WERI-Rb-1 (cell line): ENCODE results near the gene GUK1.
A peak's percentile ranks its signal among the peaks of the same experiment; 100 is the strongest.

Experiments used
- DNase-seq: peaks from one replicate; pipeline ENCODE4 v3.0.0-alpha.2; 2020
- H3K27ac ChIP-seq: fragments of 250-450 bp; sonication (Bioruptor Pico); 2 replicates; pipeline ENCODE4 v1.5.1; 2020; ENCODE audit warnings: mild to moderate bottlenecking, moderate library complexity
- H3K27me3 ChIP-seq: fragments of 250-450 bp; sonication (Bioruptor Pico); 2 replicates; pipeline ENCODE4 v1.5.1; 2021; ENCODE audit warnings: mild to moderate bottlenecking, low read depth, moderate library complexity; ENCODE audit not compliant: insufficient read depth, severe bottlenecking
- H3K36me3 ChIP-seq: fragments of 250-450 bp; sonication (Bioruptor Pico); 2 replicates; pipeline ENCODE4 v1.5.1; 2020; ENCODE audit warnings: mild to moderate bottlenecking, moderate library complexity
- H3K4me3 ChIP-seq: 2 replicates; pipeline ENCODE4 v1.5.1; 2011; ENCODE audit warnings: low read depth, mild to moderate bottlenecking, control low read depth, low read length
- H3K9me3 ChIP-seq: fragments of 250-450 bp; sonication (Bioruptor Pico); 2 replicates; pipeline ENCODE4 v1.5.1; 2021; ENCODE audit warnings: mild to moderate bottlenecking, moderate library complexity; ENCODE audit not compliant: severe bottlenecking
- TF ChIP-seq, protein P1 (sequence below): IDR thresholded peaks from 2 replicates; pipeline ENCODE4 v1.5.1; 2011; ENCODE audit warnings: low read depth, mild to moderate bottlenecking, control low read depth, inconsistent platforms, low read length

Gene GUK1

DNA sequence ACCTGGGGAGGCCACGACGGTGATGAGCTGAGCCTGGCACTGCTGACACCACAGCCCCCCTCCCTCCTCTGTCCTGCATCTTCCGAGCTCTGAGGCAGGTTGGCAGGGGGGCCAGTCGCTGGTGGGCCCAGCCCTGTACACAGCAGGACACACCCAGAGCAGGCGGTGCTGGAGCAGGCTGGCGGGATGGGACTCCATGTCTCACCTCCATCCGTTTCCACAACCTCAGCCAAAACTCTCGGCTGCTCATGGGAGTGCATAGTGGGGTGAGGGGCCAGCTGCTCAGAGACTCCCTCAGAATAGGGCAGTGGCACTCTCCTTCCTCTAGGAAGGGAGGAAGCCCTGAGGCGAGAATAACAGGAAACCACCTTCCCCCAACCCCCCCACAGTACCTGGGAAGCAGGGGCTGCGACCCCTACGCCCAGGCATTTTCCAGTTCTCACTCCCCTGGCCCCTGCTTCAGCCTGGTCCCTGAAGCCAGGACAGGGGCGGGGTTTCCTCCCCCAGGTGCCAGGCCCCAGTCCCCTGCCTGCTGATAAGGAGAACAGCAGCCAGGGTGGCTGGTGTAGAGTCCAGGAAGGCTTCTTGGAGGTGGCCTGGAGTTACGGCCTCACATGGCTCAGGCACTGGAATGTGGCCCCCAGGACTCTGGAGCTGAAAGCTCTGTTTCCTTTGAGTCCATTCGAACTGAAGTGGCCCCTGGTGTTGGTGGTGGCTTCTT, 22.4 kb downstream of the GUK1 start:
- Histone ChIP-seq H3K9me3 (no peaks in the 10 kb centered on the region), H3K27ac (peak overlapping the region; percentile 95), H3K27me3 (no peaks in the 10 kb centered on the region), H3K36me3 (no peaks in the 10 kb centered on the region), H3K4me3 (peak overlapping the region; percentile 25)
- TF ChIP-seq, protein P1, sequence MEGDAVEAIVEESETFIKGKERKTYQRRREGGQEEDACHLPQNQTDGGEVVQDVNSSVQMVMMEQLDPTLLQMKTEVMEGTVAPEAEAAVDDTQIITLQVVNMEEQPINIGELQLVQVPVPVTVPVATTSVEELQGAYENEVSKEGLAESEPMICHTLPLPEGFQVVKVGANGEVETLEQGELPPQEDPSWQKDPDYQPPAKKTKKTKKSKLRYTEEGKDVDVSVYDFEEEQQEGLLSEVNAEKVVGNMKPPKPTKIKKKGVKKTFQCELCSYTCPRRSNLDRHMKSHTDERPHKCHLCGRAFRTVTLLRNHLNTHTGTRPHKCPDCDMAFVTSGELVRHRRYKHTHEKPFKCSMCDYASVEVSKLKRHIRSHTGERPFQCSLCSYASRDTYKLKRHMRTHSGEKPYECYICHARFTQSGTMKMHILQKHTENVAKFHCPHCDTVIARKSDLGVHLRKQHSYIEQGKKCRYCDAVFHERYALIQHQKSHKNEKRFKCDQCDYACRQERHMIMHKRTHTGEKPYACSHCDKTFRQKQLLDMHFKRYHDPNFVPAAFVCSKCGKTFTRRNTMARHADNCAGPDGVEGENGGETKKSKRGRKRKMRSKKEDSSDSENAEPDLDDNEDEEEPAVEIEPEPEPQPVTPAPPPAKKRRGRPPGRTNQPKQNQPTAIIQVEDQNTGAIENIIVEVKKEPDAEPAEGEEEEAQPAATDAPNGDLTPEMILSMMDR: no peak
- DNase-seq: peak; percentile 35

DNA sequence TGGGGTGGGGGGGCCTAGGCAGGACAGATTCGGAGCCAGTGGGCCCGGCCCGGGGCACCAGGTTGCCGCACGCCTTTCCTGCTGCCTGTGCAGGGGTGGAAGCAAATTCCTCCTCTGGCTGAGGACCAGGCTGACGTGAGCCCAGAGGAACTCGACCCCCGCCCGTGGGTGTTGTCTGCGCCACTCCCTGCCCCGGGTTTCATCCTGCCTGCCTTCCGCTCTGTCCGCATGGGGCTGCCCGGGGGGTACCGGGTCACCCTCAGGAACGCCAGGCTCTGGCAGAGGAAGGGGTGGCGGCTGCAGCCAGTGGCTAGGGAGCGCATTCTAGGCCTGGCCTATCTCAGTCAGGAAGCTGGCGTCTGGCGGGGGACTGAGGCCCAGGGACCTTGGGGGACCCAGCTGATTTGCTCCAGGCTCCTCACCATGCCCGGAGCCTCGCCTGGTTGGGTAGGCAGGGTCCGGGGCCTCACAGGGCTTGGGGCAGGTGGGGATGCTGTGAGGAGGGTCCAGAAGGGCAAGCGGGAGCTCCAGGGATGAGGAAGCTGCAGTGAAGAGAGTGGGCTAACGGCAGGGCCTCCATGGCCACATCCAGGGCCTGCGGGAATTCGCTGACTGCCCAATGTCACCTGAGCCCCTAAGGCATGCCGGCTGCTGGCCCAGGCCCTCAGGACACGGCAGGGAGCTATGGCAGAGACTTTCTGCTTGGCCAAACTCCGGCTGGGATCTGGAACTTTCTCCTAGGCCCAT, 23.1 kb downstream of the GUK1 start:
- peak overlapping the region; percentile 95 for H3K27ac ChIP-seq
- no peaks in the 10 kb centered on the region for H3K9me3 ChIP-seq
- no peak for DNase-seq
- H3K36me3 ChIP-seq: no peaks in the 10 kb centered on the region
- TF ChIP-seq, protein P1: no peak
- H3K27me3 ChIP-seq: no peaks in the 10 kb centered on the region
- H3K4me3 ChIP-seq: no peak overlapping the region

DNA sequence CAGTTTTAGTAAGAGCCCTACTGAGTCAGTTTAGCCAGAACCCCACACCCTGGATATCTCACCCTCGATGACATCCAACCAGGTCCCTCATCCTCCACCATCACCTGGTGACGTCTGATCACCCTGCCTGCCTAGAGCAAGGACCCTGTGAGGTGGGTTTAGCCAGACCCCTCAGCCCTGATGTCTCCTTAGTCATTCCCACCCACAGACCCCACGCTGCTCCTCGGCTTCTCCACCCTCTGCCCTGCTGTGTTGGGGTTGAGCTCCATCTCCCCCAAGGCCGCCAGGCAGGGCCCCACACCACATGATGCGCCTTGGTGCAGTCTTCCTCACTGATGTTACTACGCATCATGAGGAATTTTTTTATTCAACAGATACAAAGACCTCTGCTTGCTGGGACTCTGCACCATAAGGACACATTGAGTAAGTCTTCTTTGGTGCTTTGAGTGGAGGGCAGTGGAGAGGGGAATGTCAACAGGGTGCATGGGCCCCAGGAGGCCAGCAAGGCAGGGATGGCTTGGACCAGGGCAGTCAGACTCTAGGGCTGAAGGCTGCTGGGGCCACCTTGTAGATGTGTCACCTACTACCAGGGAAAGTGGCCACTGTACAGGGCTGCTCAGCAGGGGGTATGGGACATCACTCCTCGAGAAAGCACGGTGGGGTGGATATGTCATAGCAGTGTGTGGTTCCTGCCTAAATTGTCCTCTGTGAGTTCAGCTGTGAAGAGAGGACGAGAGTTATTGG, 23.9 kb downstream of the GUK1 start:
- no peaks in the 10 kb centered on the region for H3K27me3 ChIP-seq
- peak overlapping the region; percentile 39 for H3K27ac ChIP-seq
- no peak overlapping the region for H3K4me3 ChIP-seq
- H3K36me3 ChIP-seq: no peaks in the 10 kb centered on the region
- H3K9me3 ChIP-seq: no peaks in the 10 kb centered on the region
- TF ChIP-seq, protein P1: no peak
- no peak for DNase-seq

DNA sequence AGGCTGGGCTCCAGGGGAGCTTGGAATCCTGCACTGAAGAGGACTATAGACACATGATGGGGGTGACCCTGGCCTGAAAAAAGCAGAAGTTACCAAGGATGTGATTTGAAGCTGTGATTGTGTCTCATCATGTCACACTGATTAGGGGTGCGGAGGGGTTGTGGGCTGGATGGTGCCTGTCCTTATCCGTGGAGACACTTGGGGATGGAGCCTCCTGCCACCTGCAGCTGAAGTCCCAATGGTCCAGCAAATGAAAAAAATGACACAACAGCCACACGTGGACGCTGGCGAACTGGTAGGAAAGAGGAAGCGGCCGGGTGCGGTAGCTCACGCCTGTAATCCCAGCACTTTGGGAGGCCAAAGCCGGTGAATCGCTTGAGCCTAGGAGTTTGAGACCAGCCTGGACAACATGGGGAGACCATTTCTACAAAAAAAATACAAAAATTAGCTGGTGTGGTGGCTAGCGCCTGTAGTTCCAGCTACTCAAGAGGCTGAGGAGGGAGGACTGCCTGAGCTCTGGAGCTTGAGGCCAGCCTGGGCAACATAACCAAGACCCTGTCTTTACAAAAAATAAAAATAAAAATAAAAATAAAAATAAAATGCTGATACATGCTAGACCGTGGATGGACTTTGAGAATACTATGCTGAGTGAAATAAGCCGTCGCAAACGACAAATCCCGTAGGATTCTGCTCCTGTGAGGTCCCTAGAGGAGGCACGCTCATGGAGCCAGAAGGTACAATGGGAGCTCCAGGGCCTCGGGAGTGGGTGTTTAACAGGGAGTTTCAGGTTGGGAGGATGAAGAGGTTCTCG, 24.7 kb downstream of the GUK1 start:
- TF ChIP-seq, protein P1: no peak
- DNase-seq: no peak
- Histone ChIP-seq H3K36me3 (no peaks in the 10 kb centered on the region), H3K27me3 (no peaks in the 10 kb centered on the region), H3K9me3 (no peaks in the 10 kb centered on the region), H3K27ac (peak overlapping the region; percentile 86), H3K4me3 (peak overlapping the region; percentile 43)

DNA sequence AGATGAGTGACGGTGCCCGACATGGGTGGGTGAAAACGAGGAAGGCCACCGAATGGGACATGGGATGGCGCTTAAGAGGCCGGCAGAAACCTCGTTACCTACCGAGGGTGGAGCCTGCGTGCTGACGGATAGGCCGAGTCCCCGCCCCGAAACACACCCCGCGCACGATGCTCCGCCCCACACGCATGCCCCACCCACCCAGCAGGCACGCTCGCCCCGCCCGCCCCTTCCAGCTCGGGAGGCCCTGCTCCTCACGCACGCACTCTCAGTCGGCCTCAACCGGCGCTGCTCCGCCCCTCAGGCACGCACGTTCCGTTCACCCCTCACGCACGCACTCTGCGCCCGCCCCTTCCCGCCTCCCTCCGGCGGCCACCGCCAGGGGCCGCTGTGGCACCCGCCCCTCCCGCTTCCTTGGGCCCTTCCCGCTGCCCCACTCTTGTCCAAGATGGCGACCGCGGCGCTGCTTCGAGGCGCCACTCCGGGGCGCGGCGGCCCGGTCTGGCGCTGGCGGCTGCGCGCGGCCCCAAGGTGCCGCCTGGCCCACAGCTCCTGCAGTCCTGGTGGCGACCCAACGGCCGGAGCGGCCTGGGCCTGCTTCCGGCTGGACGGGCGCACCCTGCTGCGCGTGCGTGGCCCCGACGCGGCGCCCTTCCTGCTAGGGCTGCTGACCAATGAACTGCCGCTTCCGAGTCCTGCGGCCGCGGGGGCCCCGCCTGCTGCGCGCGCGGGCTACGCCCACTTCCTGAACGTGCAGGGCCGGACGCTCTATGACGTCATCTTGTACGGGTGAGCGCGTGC, 25.5 kb downstream of the GUK1 start, which contains the start of gene IBA57:
Gene IBA57 (plus strand): TSS at position 433 of the 798 bp plus-strand sequence. CDS start 13 bp downstream, at position 446.
- DNase-seq: peak; percentile 95
- Histone ChIP-seq H3K27me3 (no peaks in the 10 kb centered on the region), H3K27ac (peak within 1 kb of the TSS; percentile 99), H3K4me3 (peak within 1 kb of the TSS; percentile 58), H3K9me3 (no peaks in the 10 kb centered on the region), H3K36me3 (no peaks in the 10 kb centered on the region)
- TF ChIP-seq, protein P1: peak; percentile 78
